GM18907 (cell line): ENCODE data around the gene FMN1.

ENCODE experiments used
- ATAC-seq: cut with Tn5 transposase; IDR thresholded peaks from one replicate; pipeline ENCODE4 v1.9.1; 2021; ENCODE audit warnings: mild to moderate bottlenecking, moderate library complexity; ENCODE audit not compliant: unreplicated experiment

The FMN1 gene

GRCh38 chr15:33155691-33156420, 38.7 kb downstream of the FMN1 start:
- no peak for ATAC-seq

- no peak for ATAC-seq
Measured at GRCh38 chr15:33154351-33155166, 40.0 kb downstream of the FMN1 start.

GRCh38 chr15:33153548-33153947, 41.0 kb downstream of the FMN1 start:
- ATAC-seq: no peak

- ATAC-seq: no peak
Measured at GRCh38 chr15:33152502-33153109, 41.9 kb downstream of the FMN1 start.

DNA sequence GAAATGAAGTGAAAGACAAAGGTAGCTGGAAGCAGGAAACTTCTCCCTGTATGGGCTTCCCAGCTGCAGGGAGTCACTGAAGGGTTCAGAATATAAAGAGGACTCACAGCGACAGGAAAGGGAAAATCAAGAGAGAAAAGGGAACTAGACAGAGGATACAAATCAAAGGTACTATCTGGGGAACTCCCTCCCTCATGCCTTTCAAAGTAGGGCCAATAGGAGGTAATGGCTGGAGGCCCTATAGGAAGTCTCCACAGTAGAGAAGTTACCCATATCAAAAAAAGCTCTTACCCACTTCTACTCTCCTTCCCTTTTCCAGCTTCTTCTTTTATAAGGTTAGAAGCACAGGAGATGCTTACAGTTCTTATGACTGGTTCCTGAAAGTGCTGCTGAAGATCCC, 43.5 kb downstream of the FMN1 start:
- ATAC-seq: no peak

GRCh38 chr15:33150431-33150941, 44.0 kb downstream of the FMN1 start:
- no peak for ATAC-seq

DNA sequence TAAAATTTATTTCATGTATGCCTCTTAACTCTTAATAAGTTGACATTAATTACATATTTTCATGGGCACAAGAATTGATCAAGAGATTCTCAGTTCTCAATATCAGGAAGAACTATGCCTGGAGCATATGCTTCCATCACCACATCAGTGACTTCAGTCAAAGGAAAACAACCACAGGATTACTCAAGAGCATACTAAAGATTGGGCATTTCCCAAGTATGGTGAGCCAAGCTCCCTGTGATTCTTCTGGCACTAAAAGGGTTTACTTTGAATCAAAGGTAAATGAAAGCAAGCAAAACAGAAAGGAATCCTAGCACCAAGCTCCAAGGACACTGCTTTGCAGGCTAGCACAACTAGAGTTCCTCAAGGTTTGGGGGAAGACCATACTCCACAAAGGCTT, 44.6 kb downstream of the FMN1 start:
- no peak for ATAC-seq

- no peak for ATAC-seq
Measured at GRCh38 chr15:33148129-33148751, 46.3 kb downstream of the FMN1 start.

- no peak for ATAC-seq
Measured at GRCh38 chr15:33146051-33146450, 48.5 kb downstream of the FMN1 start.

- ATAC-seq: no peak
Measured at GRCh38 chr15:33145447-33145846, 49.1 kb downstream of the FMN1 start.

DNA sequence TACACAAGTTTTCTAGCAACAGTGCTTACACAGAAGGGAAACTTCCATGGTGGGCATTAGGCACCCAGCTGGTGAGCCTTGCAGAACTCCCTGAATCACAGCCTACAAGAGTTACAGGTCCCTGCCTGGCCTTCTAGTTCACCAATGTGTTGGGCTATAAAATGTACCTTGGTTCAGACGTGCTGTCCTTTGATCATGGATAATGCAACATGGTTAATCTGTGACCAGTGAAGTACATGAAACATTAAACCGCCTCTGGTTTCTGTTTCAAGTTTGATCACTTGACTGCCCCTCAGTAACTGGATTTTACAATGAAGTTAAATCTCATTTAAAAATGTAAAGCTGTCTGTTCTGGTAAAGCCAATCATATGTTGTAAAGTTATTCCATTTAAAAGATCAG, 51.8 kb downstream of the FMN1 start:
- peak; percentile 94 for ATAC-seq

DNA sequence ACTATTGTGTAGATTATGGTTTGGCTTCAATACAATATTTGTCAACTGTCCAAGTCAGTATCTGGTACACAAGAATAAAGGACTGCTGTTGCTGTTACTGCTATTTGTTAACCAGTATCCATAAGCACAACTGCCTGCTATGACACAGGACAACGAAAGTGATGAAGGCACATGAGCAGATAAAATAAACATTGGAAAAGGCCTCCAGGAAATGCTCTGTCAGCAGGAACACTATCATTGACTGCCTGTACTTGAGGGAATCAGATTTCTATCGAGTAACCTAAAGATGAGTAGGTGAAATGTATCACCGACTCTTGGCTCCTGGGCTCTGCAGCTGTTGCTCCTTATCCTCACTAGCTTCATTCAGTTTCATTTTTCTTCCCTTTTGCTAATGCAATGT, 56.5 kb downstream of the FMN1 start:
- no peak for ATAC-seq

GRCh38 chr15:33137101-33137500, 57.4 kb downstream of the FMN1 start:
- ATAC-seq: no peak

- no peak for ATAC-seq
Measured at GRCh38 chr15:33136353-33136752, 58.2 kb downstream of the FMN1 start.

- ATAC-seq: no peak
Measured at GRCh38 chr15:33135355-33135781, 59.1 kb downstream of the FMN1 start.

GRCh38 chr15:33132722-33133345, 61.7 kb downstream of the FMN1 start:
- no peak for ATAC-seq

GRCh38 chr15:33132233-33132580, 62.3 kb downstream of the FMN1 start:
- no peak for ATAC-seq

GRCh38 chr15:33131552-33132232, 62.8 kb downstream of the FMN1 start:
- no peak for ATAC-seq

GRCh38 chr15:33126559-33127290, 67.8 kb downstream of the FMN1 start:
- ATAC-seq: no peak
